OCI-LY7 (cell line): ENCODE measurements around the gene NCK2. TPM values are rescaled to one million over a fixed set of nuclear protein-coding genes. Genes with fewer than 3 reads are reported as not detected.

Experiments
- BruUV-seq: library from RNA; stranded (reverse); fragments of 400-500 nt; replicated peaks from 2 replicates; lab custom pipeline; 2021; lab: Mats Ljungman, UMichigan
- CTCF ChIA-PET: fragments of 300-600 bp; sonication (Branson Sonifier 250); formaldehyde crosslinking; loops from one replicate; lab custom pipeline; 2022; ENCODE audit warnings: antibody characterized with exemption; ENCODE audit not compliant: unreplicated experiment; lab: Charles Lee
- POLR2A ChIA-PET: fragments of 300-600 bp; sonication (Branson Sonifier 250); formaldehyde crosslinking; loops from one replicate; lab custom pipeline; 2022; ENCODE audit warnings: antibody characterized with exemption; lab: Charles Lee
- DNase-seq: peaks from one replicate; pipeline ENCODE4 v3.0.0-alpha.2; 2015; ENCODE audit warnings: low spot score
- H2AFZ ChIP-seq: fragments of 200-600 bp; sonication (generic), shearing (Covaris generic); 2 replicates; pipeline ENCODE4 v1.6.1; 2014; ENCODE audit warnings: mild to moderate bottlenecking, antibody characterized with exemption, low read length, moderate library complexity
- H3K27ac ChIP-seq: fragments of 200-600 bp; sonication (generic); 2 replicates; pipeline ENCODE4 v1.5.1; 2014; ENCODE audit warnings: mixed run types, low read depth, mild to moderate bottlenecking, moderate library complexity, low read length, inconsistent platforms; ENCODE audit not compliant: poor library complexity, severe bottlenecking
- H3K36me3 ChIP-seq: fragments of 200-600 bp; sonication (generic); 2 replicates; pipeline ENCODE4 v1.6.1; 2014; ENCODE audit warnings: mild to moderate bottlenecking, antibody characterized with exemption, low read length, moderate library complexity, mixed read lengths; ENCODE audit not compliant: insufficient read depth
- H3K4me1 ChIP-seq: fragments of 200-600 bp; sonication (generic); 2 replicates; pipeline ENCODE4 v1.5.1; 2014; ENCODE audit warnings: mild to moderate bottlenecking, low read length; ENCODE audit not compliant: insufficient read depth, poor library complexity, severe bottlenecking
- H3K4me2 ChIP-seq: fragments of 200-600 bp; sonication (generic); 2 replicates; pipeline ENCODE4 v1.6.1; 2014; ENCODE audit warnings: mild to moderate bottlenecking, low read length
- H3K4me3 ChIP-seq: fragments of 200-600 bp; sonication (generic); 2 replicates; pipeline ENCODE4 v1.5.1; 2014; ENCODE audit warnings: mild to moderate bottlenecking, low read depth, low read length; ENCODE audit not compliant: poor library complexity, severe bottlenecking
- H3K79me2 ChIP-seq: fragments of 200-600 bp; sonication (generic); 2 replicates; pipeline ENCODE4 v1.6.1; 2016; ENCODE audit warnings: low read depth, mild to moderate bottlenecking, low read length, moderate library complexity, mixed read lengths; ENCODE audit not compliant: insufficient read depth
- H3K9me2 ChIP-seq: fragments of 200-600 bp; sonication (generic); 2 replicates; pipeline ENCODE4 v1.6.1; 2016; ENCODE audit warnings: mild to moderate bottlenecking, low read length, mixed read lengths; ENCODE audit not compliant: insufficient read depth
- H3K9me3 ChIP-seq: fragments of 200-600 bp; sonication (generic); 2 replicates; pipeline ENCODE4 v1.6.1; 2014; ENCODE audit warnings: mild to moderate bottlenecking, mixed run types, low read length, mixed read lengths
- H4K20me1 ChIP-seq: fragments of 200-600 bp; sonication (generic); 2 replicates; pipeline ENCODE4 v1.6.1; 2014; ENCODE audit warnings: mild to moderate bottlenecking, antibody characterized with exemption, low read length, moderate library complexity, mixed read lengths; ENCODE audit not compliant: insufficient read depth
- CTCF ChIP-seq: fragments of 200-600 bp; sonication (generic); conservative IDR thresholded peaks from 2 replicates; pipeline ENCODE4 v1.5.1; 2014; ENCODE audit warnings: mild to moderate bottlenecking, antibody characterized with exemption, low read length, moderate library complexity, mixed read lengths
- EZH2phosphoT487 ChIP-seq: fragments of 200-600 bp; sonication (generic); IDR thresholded peaks from 2 replicates; pipeline ENCODE4 v1.6.1; 2018; ENCODE audit warnings: low read depth, borderline replicate concordance, mild to moderate bottlenecking, mixed run types, antibody characterized with exemption, low read length, moderate library complexity, mixed read lengths
- intact Hi-C: fragments of 100-400 bp; cut with micrococcal nuclease; formaldehyde crosslinking; loops from one replicate; pipeline ENCODE4 v1.10.0; 2022; ENCODE audit not compliant: unreplicated experiment
- total RNA-seq, 2 experiments: library from RNA; depleted of rRNA in 1 of 2; stranded (reverse); fragments of >200 nt in 1 of 2; shearing (Covaris generic) in 1 of 2; gene quantifications; 2 replicates each; pipeline ENCODE4 v1.2.3, GENCODE V29; 2014 to 2022

Gene NCK2
- total RNA-seq, 2 experiments from 2014 or later = 23.4 to 34.2 TPM

- TF ChIP-seq EZH2phosphoT487 (no peak), CTCF (no peak)
- no peak for DNase-seq
- Histone ChIP-seq H3K4me2 (no peak overlapping the region), H3K4me3 (no peak overlapping the region), H3K36me3 (peaks cover 3% of the 10 kb centered on the region; the same call in 1 of the 2 replicates), H3K9me3 (no peaks in the 10 kb centered on the region), H3K79me2 (no peaks in the 10 kb centered on the region), H3K9me2 (no peaks in the 10 kb centered on the region), H3K4me1 (peaks cover 17% of the 10 kb centered on the region), H2AFZ (no peak overlapping the region), H4K20me1 (no peaks in the 10 kb centered on the region), H3K27ac (no peak overlapping the region)
- intact Hi-C loops = loop anchor here (5.0 to 10.0 kb wide), 2 partner anchors 83 to 305 kb away; no protein-coding TSS in a partner anchor
- ChIA-PET POLR2A (no interaction called here), CTCF (no interaction called here)
- no TSS peak for BruUV-seq
Observed at GRCh38 chr2:105879803-105880300, 135.1 kb downstream of the NCK2 start.

DNA sequence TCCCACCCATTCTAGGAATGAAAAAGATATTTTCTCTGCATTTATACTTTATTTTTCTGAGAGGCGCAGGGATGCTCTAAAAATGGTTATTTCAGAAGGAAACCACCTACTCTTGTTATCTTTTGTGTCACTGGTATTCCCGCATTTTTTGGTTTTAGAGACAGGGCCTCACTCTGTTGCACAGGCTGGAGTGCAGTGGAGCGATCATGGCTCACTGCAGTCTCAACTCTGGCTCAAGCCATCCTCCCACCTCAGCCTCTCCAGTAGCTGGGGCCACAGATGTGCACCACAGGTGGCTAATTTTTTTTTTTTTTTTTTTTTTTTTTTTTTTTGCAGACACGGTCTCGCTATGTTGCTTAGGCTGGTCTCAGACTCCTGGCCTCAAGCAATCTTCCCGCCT lies 135.9 kb downstream of the NCK2 start:
- ChIA-PET POLR2A (interaction anchor here (0.6 kb wide), 1 partner anchor 70 kb away, joined by 3 read pairs; no protein-coding TSS in a partner anchor), CTCF (no interaction called here)
- Histone ChIP-seq H2AFZ (no peak overlapping the region), H3K4me3 (no peak overlapping the region), H4K20me1 (no peaks in the 10 kb centered on the region), H3K27ac (no peak overlapping the region), H3K9me2 (no peaks in the 10 kb centered on the region), H3K79me2 (no peaks in the 10 kb centered on the region), H3K4me2 (peak overlapping the region; percentile 15), H3K4me1 (peaks cover 25% of the 10 kb centered on the region), H3K9me3 (no peaks in the 10 kb centered on the region), H3K36me3 (peaks cover 3% of the 10 kb centered on the region; the same call in 1 of the 2 replicates)
- peak; percentile 63 for DNase-seq
- BruUV-seq = no TSS peak
- intact Hi-C loops = loop anchor here (5.0 to 10.0 kb wide), 2 partner anchors 83 to 306 kb away; no protein-coding TSS in a partner anchor
- TF ChIP-seq EZH2phosphoT487 (no peak), CTCF (no peak)
